Measurements from ENCODE around the gene HTR4. TPM values are rescaled to one million over a fixed set of nuclear protein-coding genes. Genes with fewer than 3 reads are reported as not detected.

HTR4 gene
- total and polyA plus RNA-seq, 7 donors: 0.60 to 16.1 (median 3.1) TPM

DNA sequence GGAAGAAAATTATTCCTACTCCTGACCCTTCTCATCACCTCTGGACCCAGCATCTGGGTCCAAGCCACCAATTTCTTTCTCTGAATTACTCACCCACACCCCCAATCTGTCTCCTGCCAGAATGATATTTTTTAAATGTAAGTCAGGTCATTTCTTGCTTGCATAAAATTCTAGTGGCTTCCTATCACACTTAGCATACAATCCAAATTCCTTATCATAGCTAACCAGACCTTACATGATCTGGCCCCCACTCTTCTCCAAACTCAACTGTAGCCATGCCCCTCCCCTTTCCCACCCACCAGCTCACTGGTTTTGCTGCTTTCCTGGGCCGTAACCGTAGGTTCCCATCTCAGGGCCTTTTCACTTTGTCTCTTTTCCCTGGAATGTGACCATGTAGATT lies 15.2 kb downstream of the HTR4 start:
- Histone ChIP-seq H3K4me1 (peaks cover 0 to 23% (median 12%) of the 10 kb centered on the region in 4 donors), H3K27ac (no peak overlapping the region), H3K9me3 (no peaks in the 10 kb centered on the region), H3K36me3 (no peaks in the 10 kb centered on the region), H3K27me3 (no peaks in the 10 kb centered on the region), H3K4me3 (no peak overlapping the region)
- no peak for DNase-seq
- TF ChIP-seq EP300 (IDR thresholded peaks at IDR 0.05) (no peak), POLR2AphosphoS5 (IDR thresholded peaks at IDR 0.05) (no peak)
- TF ChIP-seq, protein P1, sequence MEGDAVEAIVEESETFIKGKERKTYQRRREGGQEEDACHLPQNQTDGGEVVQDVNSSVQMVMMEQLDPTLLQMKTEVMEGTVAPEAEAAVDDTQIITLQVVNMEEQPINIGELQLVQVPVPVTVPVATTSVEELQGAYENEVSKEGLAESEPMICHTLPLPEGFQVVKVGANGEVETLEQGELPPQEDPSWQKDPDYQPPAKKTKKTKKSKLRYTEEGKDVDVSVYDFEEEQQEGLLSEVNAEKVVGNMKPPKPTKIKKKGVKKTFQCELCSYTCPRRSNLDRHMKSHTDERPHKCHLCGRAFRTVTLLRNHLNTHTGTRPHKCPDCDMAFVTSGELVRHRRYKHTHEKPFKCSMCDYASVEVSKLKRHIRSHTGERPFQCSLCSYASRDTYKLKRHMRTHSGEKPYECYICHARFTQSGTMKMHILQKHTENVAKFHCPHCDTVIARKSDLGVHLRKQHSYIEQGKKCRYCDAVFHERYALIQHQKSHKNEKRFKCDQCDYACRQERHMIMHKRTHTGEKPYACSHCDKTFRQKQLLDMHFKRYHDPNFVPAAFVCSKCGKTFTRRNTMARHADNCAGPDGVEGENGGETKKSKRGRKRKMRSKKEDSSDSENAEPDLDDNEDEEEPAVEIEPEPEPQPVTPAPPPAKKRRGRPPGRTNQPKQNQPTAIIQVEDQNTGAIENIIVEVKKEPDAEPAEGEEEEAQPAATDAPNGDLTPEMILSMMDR (IDR thresholded peaks at IDR 0.05): no peak
- intact Hi-C loops (cut with DNase I): no loop called here
- 82 to 91% methylated on average over 2 of the region's 2 CpGs for WGBS, 2 donors

DNA sequence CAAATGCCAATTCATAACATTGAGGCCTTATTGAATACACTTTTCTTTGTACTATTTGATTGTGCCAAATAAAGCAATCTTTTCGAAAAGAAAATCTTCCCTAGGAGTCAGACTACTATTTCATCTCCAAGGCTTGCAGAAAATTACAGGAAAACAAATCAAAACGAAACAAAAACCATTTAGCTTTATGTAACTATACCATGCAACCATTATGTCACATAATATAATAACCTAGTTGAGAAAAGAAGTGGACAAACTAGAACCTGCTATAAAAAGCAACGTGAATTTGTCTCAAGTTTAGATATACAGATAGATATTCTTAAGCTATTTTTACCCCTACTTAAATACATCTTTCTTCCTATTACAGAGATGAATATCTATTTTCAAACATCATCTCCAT lies 18.0 kb downstream of the HTR4 start:
- Histone ChIP-seq H3K27ac (peak overlapping the region in 1 of 4 donors; percentile 4), H3K27me3 (no peaks in the 10 kb centered on the region), H3K4me1 (peaks cover 0 to 40% (median 28%) of the 10 kb centered on the region in 4 donors), H3K36me3 (no peaks in the 10 kb centered on the region), H3K4me3 (no peak overlapping the region), H3K9me3 (no peaks in the 10 kb centered on the region)
- DNase-seq: no peak
- TF ChIP-seq POLR2A (IDR thresholded peaks at IDR 0.05) (no peak), EP300 (IDR thresholded peaks at IDR 0.05) (no peak), POLR2AphosphoS5 (IDR thresholded peaks at IDR 0.05) (no peak)
- TF ChIP-seq, protein P1 (IDR thresholded peaks at IDR 0.05): no peak
- intact Hi-C loops (cut with DNase I): no loop called here
- 14 to 59% methylated on average over 3 of the region's 3 CpGs for WGBS, 2 donors

DNA sequence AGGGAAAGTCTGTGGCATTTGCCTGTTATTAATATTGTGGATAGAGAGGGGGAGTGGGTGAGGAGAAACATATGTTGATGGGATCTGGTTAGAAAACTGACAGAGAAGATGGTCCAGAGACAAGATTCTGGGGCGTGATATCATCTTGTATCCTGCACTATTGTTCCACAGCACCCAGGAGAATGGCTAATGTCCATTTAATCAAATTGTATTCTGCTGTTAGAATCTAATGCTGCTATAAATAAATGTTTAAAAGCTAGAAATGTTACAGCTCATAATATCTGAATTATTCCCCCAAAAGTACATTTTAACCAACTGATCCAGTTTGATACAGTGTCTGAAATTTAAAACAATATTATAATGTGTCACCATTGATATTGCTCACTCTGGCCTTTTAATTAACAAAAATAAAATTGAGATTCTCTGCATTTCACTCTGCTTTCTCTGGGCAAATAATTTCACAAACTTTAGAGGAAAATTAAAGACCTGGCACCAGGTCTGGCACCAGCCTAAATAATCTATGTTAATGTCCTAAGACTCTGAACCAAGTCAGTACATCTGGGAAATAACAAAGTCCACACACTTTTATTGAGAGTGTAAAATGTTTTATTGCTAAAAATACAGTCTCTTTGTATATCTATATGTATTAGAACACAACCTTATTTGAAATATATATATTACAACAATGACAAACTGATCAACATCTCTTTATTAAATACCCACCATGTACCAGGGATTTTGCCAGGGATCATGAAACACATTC lies 18.8 kb downstream of the HTR4 start:
- Histone ChIP-seq H3K36me3 (no peaks in the 10 kb centered on the region), H3K9me3 (no peaks in the 10 kb centered on the region), H3K4me1 (peaks cover 0 to 38% (median 27%) of the 10 kb centered on the region in 4 donors), H3K27me3 (no peaks in the 10 kb centered on the region), H3K27ac (peak overlapping the region in 3 of 4 donors; percentile 2 to 26 (median 4)), H3K4me3 (no peak overlapping the region)
- DNase-seq: no peak
- 70 to 84% methylated on average over 1 of the region's 1 CpG for WGBS, 2 donors
- intact Hi-C loops (cut with DNase I): no loop called here
- TF ChIP-seq, protein P1 (IDR thresholded peaks at IDR 0.05): no peak
- no peak for TF ChIP-seq EP300 (IDR thresholded peaks at IDR 0.05)
- TF ChIP-seq POLR2AphosphoS5 (IDR thresholded peaks at IDR 0.05): no peak
- TF ChIP-seq POLR2A (IDR thresholded peaks at IDR 0.05): no peak

DNA sequence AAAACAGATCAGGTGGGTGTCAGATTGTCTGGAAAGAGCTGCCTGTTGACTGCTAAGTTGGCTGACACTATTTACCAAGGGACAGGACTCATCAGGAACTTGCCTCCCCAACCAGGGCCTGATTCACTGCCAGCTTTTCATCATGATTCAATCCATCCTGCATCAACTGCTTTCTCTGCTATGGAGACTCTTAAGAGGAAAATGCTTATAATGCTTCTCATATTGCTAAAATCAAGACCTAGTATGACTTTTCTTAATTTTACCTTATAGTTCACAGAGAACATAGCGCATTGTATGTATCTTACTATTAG lies 21.3 kb downstream of the HTR4 start:
- no peak for DNase-seq
- WGBS, 2 donors: 95 to 99% methylated on average over 1 of the region's 1 CpG
- TF ChIP-seq, protein P1 (IDR thresholded peaks at IDR 0.05): no peak
- TF ChIP-seq POLR2A (IDR thresholded peaks at IDR 0.05): no peak
- TF ChIP-seq POLR2AphosphoS5 (IDR thresholded peaks at IDR 0.05): no peak
- H3K27ac ChIP-seq: peak overlapping the region in 3 of 4 donors; percentile 8 to 67 (median 64)
- peak overlapping the region in 1 of 4 donors; percentile 8 for H3K4me3 ChIP-seq
- no peaks in the 10 kb centered on the region for H3K27me3 ChIP-seq
- peaks cover 0 to 57% (median 36%) of the 10 kb centered on the region in 4 donors for H3K4me1 ChIP-seq
- H3K9me3 ChIP-seq: no peaks in the 10 kb centered on the region
- no peaks in the 10 kb centered on the region for H3K36me3 ChIP-seq
- intact Hi-C loops (cut with DNase I): no loop called here

All from sigmoid colon (tissue), 7 donors.